ENCODE measurements around the gene TNPO3.

The TNPO3 gene

DNA sequence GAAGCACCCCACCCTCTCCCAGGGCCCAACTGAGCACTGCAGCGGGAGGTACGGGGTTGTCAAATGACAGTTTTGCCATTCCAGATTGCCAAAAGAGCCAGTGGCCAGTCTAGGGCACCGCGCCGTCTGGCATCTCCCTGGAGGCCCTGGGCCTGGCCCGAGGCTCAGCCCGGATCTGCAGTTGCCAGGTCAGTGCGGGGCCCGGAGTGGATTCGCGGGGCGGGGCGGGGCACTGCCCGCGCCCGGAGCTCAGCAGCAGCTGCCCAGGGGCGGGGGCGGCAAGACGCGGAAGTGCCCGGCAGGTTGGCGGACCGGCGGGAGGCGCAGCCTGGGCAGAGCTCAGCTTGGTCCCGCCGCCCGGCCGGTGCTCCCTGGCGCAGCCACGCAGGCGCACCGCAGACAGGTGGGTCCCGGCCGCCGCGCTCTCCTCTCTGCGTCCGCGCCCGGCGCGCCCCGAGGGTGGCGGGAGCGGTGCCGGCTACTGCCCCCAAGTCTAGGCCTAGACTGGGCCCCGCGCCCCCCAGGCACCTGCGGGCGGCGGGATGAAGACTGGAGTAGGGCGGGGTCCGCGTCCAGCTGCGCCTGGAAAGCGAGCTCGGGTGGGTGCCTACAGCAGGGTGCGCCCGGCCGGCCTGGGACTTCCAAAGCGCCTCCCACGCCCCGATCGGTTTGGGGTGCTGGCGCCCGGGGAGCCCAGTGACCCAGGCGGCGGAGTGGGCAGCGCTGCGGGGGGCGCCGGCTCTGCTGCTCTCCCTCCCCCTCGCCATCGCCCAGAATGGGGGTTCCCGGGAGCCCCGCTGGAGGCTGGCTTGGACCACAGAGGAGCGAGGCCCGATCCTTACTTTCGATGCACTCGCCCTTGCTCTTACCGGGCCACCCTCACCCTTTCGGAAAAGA is 117.0 kb downstream of the TNPO3 start, which contains the start of gene IRF5:
Gene IRF5, plus strand, starts transcription at position 281 of the 897 bp plus-strand sequence. CDS start 4,155 bp downstream, outside the sequence.
- peak; percentile 15 for ATAC-seq (replicated peaks; ENCODE audit: extremely low read depth, poor library complexity, severe bottlenecking)
- H3K4me3 Mint-ChIP-seq = peak within 1 kb of the TSS; percentile 77
- H3K27ac Mint-ChIP-seq (ENCODE audit: low read depth) = peak within 1 kb of the TSS; percentile 61
- H3K4me1 Mint-ChIP-seq = peaks cover 37% of the 10 kb centered on the region
- H3K27me3 Mint-ChIP-seq = peaks cover 22% of the 10 kb centered on the region
- H3K9me3 Mint-ChIP-seq = no peaks in the 10 kb centered on the region
- no peak for DNase-seq (ENCODE audit: low spot score in 2 of 2)
- H3K36me3 Mint-ChIP-seq (ENCODE audit: insufficient read depth) = no peaks in the 10 kb centered on the region

DNA sequence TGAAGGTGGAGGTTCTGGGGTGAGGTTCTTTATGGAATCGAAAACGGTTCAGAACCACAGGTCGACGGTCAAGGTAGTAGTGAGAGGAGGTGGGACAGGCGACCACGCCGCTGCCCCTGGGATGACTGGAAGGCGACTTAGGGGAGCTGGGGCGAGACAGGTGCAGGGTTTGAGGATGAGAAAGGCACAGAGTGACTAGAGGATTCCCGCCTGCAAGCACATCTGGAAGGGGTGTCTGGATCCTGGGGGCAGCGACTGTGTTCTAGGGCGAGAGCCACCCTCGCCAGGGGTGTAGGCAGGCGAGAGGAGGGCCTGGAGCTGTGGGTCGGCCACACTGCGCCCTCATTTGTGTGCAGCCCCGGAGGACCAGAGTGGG is 117.7 kb downstream of the TNPO3 start:
- Mint-ChIP-seq H3K4me3 (peak overlapping the region; percentile 77), H3K9me3 (no peaks in the 10 kb centered on the region), H3K4me1 (peaks cover 41% of the 10 kb centered on the region), H3K36me3 (ENCODE audit: insufficient read depth) (no peaks in the 10 kb centered on the region), H3K27me3 (peaks cover 22% of the 10 kb centered on the region), H3K27ac (ENCODE audit: low read depth) (no peak overlapping the region)
- DNase-seq (ENCODE audit: low spot score in 2 of 2) (no peak), ATAC-seq (replicated peaks; ENCODE audit: extremely low read depth, poor library complexity, severe bottlenecking) (no peak)

DNA sequence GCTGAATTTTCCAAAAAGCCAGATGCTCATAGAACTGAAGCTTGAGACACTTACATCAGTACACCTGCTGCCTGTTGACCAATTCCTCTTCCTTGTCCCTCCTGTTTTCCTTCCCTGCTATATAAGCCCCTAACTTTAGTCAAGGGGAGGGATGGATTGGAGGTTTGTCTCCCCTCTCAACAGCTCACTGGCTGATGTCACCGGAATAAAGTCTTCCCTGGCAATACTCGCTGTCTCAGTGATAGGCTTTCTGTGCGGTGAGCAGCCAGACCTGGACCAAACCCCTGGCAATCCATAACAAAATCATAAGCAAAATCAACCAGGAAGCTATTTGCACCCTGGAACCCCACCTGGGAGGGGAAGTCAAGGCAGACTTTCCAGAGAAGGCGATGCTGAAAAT is 118.1 kb downstream of the TNPO3 start:
- Mint-ChIP-seq H3K4me3 (peak overlapping the region; percentile 77), H3K27ac (ENCODE audit: low read depth) (no peak overlapping the region), H3K4me1 (peaks cover 41% of the 10 kb centered on the region), H3K36me3 (ENCODE audit: insufficient read depth) (no peaks in the 10 kb centered on the region), H3K27me3 (peaks cover 22% of the 10 kb centered on the region), H3K9me3 (no peaks in the 10 kb centered on the region)
- DNase-seq (ENCODE audit: low spot score in 2 of 2) = no peak
- no peak for ATAC-seq (replicated peaks; ENCODE audit: extremely low read depth, poor library complexity, severe bottlenecking)

DNA sequence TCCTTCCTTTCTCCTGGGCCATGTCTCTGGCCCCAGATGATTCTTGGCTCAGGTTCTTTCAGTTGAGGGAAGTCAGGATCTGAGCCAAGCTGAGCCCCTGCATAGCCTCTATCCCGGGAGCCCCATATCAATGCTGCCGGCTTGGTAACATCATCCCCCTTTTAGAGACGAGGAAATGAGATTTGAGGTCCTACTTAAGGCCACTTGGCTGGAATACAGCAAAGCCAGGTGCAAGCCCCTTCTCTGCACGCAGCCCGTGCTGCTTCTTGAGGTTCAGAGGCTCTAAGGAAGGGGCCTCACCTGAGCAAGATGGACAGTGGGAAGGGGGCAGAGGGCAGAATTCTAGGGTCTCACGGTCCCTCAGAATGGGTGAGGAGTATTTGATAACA is 119.6 kb downstream of the TNPO3 start:
- no peaks in the 10 kb centered on the region for H3K36me3 Mint-ChIP-seq (ENCODE audit: insufficient read depth)
- DNase-seq (ENCODE audit: low spot score in 2 of 2) = no peak
- H3K27ac Mint-ChIP-seq (ENCODE audit: low read depth) = no peak overlapping the region
- peaks cover 22% of the 10 kb centered on the region for H3K27me3 Mint-ChIP-seq
- no peak overlapping the region for H3K4me3 Mint-ChIP-seq
- peaks cover 29% of the 10 kb centered on the region for H3K4me1 Mint-ChIP-seq
- H3K9me3 Mint-ChIP-seq = no peaks in the 10 kb centered on the region
- no peak for ATAC-seq (replicated peaks; ENCODE audit: extremely low read depth, poor library complexity, severe bottlenecking)

DNA sequence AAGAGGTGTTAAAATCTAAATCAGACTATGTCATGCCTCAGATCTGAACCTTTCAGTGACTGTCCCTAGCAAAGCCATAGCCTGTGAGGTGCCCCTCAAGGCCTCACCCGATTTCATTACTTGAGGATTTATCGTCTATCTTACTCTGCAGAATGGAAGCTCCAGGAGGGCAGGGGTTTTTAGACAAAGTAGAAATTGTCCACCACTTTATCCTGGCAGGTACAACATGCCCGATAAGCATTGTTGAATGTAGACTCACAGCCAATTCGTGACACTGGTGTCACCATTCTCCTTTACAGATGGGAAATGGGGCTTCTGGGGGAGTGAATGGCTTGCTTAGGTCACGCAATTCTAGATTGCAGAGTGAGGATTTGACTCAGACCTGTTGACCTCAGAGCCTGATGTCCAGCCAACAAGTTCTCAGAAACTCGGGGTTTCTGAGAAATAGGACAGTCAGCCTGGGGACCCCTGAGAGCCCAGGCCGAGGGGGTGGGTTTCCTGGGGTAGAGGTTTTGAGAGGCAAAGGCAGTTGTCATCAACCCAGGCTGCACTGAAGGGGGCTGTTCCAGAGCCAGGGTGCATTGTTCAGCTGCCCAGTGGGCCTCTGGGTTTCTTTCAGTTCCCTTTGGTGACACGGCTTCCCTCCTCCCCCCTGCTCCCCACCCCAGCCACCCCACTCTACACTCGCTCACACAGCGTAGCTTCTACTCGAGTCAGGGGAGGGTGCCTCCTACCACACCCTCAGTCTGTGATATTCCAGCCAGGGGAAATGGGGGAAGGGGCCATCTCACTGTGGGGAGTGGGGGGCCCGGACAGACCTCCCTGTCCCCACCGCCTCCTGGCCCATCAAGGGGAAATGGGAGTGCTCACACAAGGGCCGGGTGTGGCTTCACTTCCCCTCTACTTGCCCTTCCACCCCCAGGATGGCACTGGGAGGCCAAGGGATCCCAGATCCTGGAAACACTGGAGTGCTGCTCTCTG is 120.3 kb downstream of the TNPO3 start:
- H3K27ac Mint-ChIP-seq (ENCODE audit: low read depth) = no peak overlapping the region
- H3K4me1 Mint-ChIP-seq = peaks cover 26% of the 10 kb centered on the region
- DNase-seq (ENCODE audit: low spot score in 2 of 2) (no peak), ATAC-seq (replicated peaks; ENCODE audit: extremely low read depth, poor library complexity, severe bottlenecking) (peak; percentile 29)
- H3K9me3 Mint-ChIP-seq = no peaks in the 10 kb centered on the region
- H3K27me3 Mint-ChIP-seq = peaks cover 22% of the 10 kb centered on the region
- H3K36me3 Mint-ChIP-seq (ENCODE audit: insufficient read depth) = no peaks in the 10 kb centered on the region
- no peak overlapping the region for H3K4me3 Mint-ChIP-seq

DNA sequence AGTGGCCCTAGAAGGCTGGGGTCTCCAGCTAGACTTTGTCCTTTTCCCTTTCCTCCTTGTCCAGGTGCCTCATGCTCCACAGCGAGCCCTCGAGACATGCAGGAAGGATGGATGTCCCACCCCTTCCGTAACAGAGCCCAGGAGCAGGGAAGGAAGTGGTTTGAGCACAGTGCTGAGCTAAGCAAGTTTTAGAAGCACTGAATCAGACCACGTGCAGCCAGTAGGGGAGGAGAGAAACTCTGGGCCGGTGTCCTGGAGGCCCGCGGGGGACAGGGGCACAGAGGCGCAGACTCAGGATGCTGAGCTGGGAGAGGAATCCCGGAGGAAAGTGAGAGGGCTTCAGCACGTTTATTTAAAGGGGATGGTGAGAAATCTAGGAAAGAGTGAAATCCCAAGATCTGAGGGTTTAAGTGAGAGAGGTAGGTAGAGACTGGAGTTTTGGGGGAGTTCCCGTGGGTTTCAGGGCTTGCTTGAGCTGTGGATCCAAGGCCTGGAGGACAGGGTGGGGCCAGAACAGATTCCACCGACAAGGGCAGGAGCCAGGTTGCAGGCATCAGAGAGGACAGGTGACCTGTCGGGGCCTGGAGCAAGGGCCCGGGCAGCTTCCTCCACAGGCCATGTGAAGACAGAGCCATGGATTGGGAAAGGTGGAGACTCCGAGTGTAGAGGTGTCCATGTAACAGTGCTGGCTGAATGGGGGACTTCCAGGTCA is 121.6 kb downstream of the TNPO3 start:
- Mint-ChIP-seq H3K27ac (ENCODE audit: low read depth) (peak overlapping the region; percentile 49), H3K4me1 (peaks cover 20% of the 10 kb centered on the region), H3K36me3 (ENCODE audit: insufficient read depth) (no peaks in the 10 kb centered on the region), H3K27me3 (peaks cover 17% of the 10 kb centered on the region), H3K4me3 (peak overlapping the region; percentile 52), H3K9me3 (no peaks in the 10 kb centered on the region)
- DNase-seq (ENCODE audit: low spot score in 2 of 2) = no peak
- peak; percentile 67 for ATAC-seq (replicated peaks; ENCODE audit: extremely low read depth, poor library complexity, severe bottlenecking)

DNA sequence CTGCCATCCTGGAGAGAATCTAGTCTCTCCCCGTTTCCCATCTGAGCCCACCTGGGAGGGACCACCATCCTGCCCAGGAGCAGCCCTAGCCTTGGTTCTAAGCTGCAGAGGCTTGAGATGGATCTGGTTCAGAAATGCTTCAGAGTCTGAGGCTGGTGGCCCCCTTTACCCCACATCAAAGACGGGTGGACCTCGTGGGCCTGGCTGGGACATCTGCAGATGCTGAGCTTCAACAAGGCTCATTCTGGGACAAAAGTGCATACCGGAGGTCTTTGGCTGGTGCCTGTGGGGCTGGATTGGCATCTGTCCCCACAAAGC is 122.1 kb downstream of the TNPO3 start:
- no peaks in the 10 kb centered on the region for H3K36me3 Mint-ChIP-seq (ENCODE audit: insufficient read depth)
- no peaks in the 10 kb centered on the region for H3K9me3 Mint-ChIP-seq
- peaks cover 19% of the 10 kb centered on the region for H3K4me1 Mint-ChIP-seq
- no peak for DNase-seq (ENCODE audit: low spot score in 2 of 2)
- no peak for ATAC-seq (replicated peaks; ENCODE audit: extremely low read depth, poor library complexity, severe bottlenecking)
- H3K4me3 Mint-ChIP-seq = peak overlapping the region; percentile 52
- peaks cover 19% of the 10 kb centered on the region for H3K27me3 Mint-ChIP-seq
- peak overlapping the region; percentile 49 for H3K27ac Mint-ChIP-seq (ENCODE audit: low read depth)

DNA sequence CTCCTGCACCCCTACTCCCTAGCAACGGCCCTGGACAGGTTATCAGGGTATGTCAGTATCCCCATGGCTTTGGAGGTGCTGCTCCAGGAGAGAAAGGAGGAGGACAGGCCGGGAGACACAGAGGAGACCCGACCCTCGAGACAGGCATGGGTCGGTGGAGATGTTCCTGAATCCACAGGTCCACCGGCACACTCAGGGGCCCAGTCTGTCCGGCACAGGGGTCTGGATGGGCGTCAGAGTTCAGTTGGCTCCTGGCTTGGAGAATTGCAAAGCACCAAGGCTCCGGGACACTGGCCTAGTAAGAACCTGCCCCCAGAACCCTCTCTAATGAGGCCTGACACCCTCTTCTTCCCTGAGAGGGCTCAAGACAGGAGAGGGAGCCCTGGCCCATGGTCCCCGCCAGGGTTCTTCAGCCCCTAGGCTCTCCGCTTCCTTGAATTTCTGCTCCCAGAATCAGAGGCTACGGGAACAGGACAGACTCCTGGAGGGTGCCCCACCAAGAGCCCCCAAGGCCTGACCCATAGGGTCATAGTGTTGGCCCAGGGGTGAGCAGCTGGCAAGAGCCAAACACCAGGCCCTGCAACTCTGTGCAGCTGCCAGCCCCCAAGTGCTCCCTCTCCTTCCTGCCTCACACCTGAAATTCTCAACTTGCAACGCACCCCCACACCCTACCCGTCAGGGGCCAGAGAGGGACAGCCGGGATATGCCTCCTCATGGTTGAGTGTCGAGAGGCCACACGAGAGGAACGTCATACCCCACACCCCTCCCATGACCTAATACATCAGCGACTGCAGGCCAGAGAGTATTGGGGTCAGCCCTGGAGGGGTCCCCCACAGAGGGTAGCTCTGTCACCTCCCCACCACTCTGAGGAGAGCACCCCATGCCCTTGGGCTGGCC is 122.7 kb downstream of the TNPO3 start:
- no peaks in the 10 kb centered on the region for H3K9me3 Mint-ChIP-seq

DNA sequence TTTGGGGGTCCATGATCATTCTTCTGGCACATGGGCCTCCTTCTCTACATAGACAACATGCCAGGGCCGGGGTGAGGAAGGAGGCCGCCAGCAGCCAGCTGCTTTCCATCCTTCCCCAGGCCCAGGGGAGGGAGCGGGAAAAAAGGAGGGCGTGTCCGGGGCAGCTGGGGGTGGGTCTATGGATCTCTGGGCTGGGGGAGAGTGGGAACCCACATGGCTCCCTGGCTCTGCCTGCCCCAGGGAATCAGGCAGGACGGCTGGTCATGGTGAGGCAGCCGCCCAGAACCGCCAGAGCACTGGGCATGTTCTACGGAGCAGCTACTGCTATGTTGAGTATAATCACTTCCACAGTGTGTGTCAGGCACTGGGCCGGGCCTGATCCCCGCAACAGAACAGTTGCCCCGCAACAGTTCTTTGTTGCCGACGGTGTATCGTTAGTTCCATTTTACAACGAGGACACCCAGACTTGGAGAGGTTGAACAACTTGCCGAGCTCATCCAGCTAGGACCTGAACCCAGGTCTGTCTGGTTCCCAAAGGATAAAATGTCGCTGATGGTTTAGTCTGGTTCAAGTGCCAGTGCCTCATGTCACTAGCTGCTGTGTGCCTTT is 123.6 kb downstream of the TNPO3 start:
- no peak overlapping the region for H3K27ac Mint-ChIP-seq (ENCODE audit: low read depth)
- no peaks in the 10 kb centered on the region for H3K36me3 Mint-ChIP-seq (ENCODE audit: insufficient read depth)
- H3K4me3 Mint-ChIP-seq = no peak overlapping the region
- DNase-seq (ENCODE audit: low spot score in 2 of 2) (no peak), ATAC-seq (replicated peaks; ENCODE audit: extremely low read depth, poor library complexity, severe bottlenecking) (no peak)
- H3K4me1 Mint-ChIP-seq = peaks cover 13% of the 10 kb centered on the region
- peaks cover 10% of the 10 kb centered on the region for H3K27me3 Mint-ChIP-seq
- H3K9me3 Mint-ChIP-seq = no peaks in the 10 kb centered on the region

More for the DNA sequence above, 122.7 kb downstream of the TNPO3 start:
- ATAC-seq (replicated peaks; ENCODE audit: extremely low read depth, poor library complexity, severe bottlenecking) = no peak
- Mint-ChIP-seq H3K36me3 (ENCODE audit: insufficient read depth) (no peaks in the 10 kb centered on the region), H3K27me3 (peaks cover 18% of the 10 kb centered on the region), H3K27ac (ENCODE audit: low read depth) (no peak overlapping the region), H3K4me1 (peaks cover 18% of the 10 kb centered on the region), H3K4me3 (no peak overlapping the region)
- DNase-seq (ENCODE audit: low spot score in 2 of 2) = no peak

DNA sequence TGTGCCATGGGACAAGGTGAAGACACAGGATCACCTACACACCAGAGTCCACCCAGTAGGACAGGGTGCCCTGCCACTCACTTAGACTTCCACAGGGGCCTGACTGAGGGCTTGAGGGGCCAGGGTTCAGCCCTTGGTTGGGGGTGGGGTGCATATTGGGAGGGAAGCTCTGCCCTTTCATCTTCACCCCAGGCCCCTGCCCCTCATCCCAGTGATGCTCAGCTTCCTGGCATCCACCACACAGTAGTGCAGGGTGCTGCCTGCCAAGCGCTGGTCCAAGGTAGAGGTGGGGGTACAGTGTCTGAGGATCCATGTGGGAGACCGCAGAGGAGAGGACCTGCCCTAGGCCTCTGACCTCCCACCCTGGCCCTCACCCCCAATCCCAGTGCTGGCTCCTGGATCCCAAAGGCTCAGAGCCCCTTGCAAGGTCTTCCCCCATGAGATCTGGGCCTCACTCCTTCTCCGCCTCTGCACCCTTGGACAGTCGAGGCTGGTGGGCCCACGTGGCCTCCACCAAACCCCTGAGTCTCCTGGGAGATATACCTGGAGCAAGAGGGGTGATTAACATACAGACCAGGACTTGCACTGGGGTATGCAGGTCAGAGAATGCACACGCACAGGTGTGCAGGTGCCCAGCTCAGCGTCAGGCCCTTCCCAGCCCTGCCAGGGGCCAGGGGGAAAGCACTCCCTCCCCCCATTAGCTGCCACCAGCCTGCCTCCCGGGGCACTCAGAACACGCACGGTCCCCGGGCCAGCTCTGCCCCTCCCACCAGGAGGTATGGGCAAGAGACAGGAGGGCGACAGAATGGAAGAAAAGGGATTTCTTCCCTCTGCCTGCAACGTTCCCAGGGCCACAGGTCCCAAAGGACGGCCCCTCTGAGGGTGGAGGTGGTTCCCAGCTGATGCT is 125.8 kb downstream of the TNPO3 start:
- H3K4me3 Mint-ChIP-seq = no peak overlapping the region

More for the DNA sequence above, 125.8 kb downstream of the TNPO3 start:
- Mint-ChIP-seq H3K27ac (ENCODE audit: low read depth) (no peak overlapping the region), H3K36me3 (ENCODE audit: insufficient read depth) (no peaks in the 10 kb centered on the region), H3K9me3 (no peaks in the 10 kb centered on the region), H3K4me1 (peaks cover 13% of the 10 kb centered on the region), H3K27me3 (peaks cover 10% of the 10 kb centered on the region)
- DNase-seq (ENCODE audit: low spot score in 2 of 2) = no peak
- no peak for ATAC-seq (replicated peaks; ENCODE audit: extremely low read depth, poor library complexity, severe bottlenecking)

Measured in central memory CD8-positive, alpha-beta T cell (primary cell).